Transverse colon (tissue), 3 donors: ENCODE data around the gene DPF3.

Source experiments
- POLR2A ChIP-seq: fragments of 450-650 bp; IDR thresholded peaks from one replicate; pipeline ENCODE4 v1.6.1; 2016; ENCODE audit warnings: antibody characterized with exemption, mild to moderate bottlenecking, moderate library complexity
- TF ChIP-seq, protein P1 (sequence below), 5 experiments: fragments of 200-600 bp in 3 of 5; fragments of 450-650 bp in 2 of 5; sonication (generic) in 3 of 5; IDR thresholded peaks; 1 replicate in 2 of 5; 2 replicates in 3 of 5; pipeline ENCODE4 v1.5.1; 2016 to 2017; ENCODE audit warnings: antibody characterized with exemption in 5 of 5, inconsistent platforms in 3 of 5, mild to moderate bottlenecking in 2 of 5, moderate library complexity in 1 of 5

DNA sequence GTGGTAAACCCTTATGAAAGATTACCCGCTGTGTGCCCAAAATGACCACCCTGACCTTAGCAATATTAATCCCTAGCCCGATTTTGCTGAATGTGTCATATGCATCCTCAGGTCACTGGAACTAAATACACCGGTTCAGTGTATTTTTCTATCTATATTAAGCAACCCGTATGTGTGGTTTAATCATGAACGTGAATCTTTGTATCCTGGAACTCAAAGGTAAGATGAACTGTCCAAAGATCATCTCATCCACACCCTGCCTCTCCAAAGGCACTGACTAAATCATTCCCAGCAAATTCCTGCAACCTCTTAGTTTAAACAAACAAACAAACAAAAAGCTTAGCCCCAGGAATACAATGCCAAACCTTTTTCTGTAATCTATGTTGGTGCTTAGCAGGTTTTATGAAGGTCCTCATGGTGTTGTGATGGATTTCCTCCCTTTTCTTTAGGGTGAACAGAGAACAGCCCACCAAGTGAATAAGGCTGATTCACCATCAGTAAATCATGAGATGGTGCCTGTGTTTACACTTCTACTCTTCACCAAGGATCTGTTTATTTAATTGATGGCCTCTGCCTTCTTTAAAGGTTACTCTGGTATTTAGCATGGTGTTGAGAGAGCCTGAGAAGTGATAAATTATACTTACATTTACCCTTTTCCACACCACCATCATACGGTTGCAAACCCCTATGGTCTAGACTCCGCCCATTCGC lies 298.6 kb downstream of the DPF3 start:
- TF ChIP-seq, protein P1, sequence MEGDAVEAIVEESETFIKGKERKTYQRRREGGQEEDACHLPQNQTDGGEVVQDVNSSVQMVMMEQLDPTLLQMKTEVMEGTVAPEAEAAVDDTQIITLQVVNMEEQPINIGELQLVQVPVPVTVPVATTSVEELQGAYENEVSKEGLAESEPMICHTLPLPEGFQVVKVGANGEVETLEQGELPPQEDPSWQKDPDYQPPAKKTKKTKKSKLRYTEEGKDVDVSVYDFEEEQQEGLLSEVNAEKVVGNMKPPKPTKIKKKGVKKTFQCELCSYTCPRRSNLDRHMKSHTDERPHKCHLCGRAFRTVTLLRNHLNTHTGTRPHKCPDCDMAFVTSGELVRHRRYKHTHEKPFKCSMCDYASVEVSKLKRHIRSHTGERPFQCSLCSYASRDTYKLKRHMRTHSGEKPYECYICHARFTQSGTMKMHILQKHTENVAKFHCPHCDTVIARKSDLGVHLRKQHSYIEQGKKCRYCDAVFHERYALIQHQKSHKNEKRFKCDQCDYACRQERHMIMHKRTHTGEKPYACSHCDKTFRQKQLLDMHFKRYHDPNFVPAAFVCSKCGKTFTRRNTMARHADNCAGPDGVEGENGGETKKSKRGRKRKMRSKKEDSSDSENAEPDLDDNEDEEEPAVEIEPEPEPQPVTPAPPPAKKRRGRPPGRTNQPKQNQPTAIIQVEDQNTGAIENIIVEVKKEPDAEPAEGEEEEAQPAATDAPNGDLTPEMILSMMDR (IDR thresholded peaks at IDR 0.05): no peak
- no peak for TF ChIP-seq POLR2A
